GM12892 (cell line): ENCODE data around the gene ADAMTSL2.

Experiments used
- POLR2A ChIP-seq: IDR thresholded peaks from 2 replicates; pipeline ENCODE4 v1.6.1; 2011; ENCODE audit warnings: low read depth, low read length, control low read depth
- POLR2AphosphoS5 ChIP-seq: IDR thresholded peaks from 2 replicates; pipeline ENCODE4 v1.6.1; 2011; ENCODE audit warnings: low read depth, low read length, control low read depth
- TAF1 ChIP-seq: IDR thresholded peaks from 2 replicates; pipeline ENCODE4 v1.6.1; 2011; ENCODE audit warnings: low read depth, mild to moderate bottlenecking, control low read depth, low read length, borderline replicate concordance

DNA sequence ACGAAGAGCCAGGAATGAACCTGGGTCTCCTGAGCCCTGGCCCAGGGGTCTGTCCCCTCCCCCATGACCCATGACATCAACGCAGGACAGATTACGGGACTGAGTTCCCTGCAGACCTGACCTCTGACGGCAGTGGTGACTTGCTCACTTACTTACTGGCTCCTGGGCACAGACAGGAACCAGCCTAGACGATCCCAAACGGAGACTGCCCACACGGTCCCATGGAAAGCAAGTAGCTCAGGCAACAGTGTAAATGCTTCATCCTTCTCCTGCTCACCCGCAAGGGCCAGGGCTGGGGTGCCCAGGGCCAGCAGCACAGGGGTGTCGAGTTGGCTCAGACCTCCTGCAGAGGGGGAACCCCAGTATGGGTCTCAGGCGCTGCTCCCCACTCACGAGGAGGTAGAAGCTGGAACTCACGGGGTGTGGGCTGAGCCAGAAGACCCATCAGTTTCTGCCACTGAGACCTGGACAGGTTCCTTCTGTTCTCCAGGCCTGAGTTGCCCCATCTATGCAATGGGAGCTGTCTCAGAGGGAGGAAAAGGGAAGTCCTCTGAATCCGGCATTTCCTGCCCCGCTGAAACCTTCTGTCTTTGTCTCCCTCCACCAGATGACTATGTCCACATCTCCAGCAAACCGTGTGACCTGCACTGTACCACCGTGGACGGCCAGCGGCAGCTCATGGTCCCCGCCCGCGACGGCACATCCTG is 5.6 kb downstream of the ADAMTSL2 start:
- TF ChIP-seq POLR2AphosphoS5 = no peak
- TF ChIP-seq TAF1 = no peak
- no peak for TF ChIP-seq POLR2A
